Immature natural killer cell (primary cell): ENCODE results near the gene USE1. TPM values are rescaled to one million over a fixed set of nuclear protein-coding genes. Genes with fewer than 3 reads are reported as not detected.

Experiments
- DNase-seq, 3 donors: peaks; one replicate each; pipeline ENCODE4 v3.0.0; 2022; ENCODE audit warnings: mixed read lengths in 1 of 3
- H3K27ac Mint-ChIP-seq, 6 donors: one replicate each; pipeline ENCODE4 v1.8.0; 2020; ENCODE audit warnings: mixed read lengths in 6 of 6, mild to moderate bottlenecking in 5 of 6, inconsistent platforms in 4 of 6, moderate library complexity in 3 of 6
- H3K27me3 Mint-ChIP-seq, 3 donors: one replicate each; pipeline ENCODE4 v1.8.0; 2020 to 2021; ENCODE audit warnings: low read depth in 3 of 3, mild to moderate bottlenecking in 3 of 3, mixed read lengths in 3 of 3, moderate library complexity in 3 of 3, inconsistent platforms in 1 of 3
- H3K36me3 Mint-ChIP-seq, 3 donors: one replicate each; pipeline ENCODE4 v1.8.0; 2020; ENCODE audit warnings: mixed read lengths in 3 of 3, inconsistent platforms in 2 of 3, mild to moderate bottlenecking in 2 of 3
- H3K4me1 Mint-ChIP-seq, 2 donors: one replicate each; pipeline ENCODE4 v1.8.0; 2020; ENCODE audit warnings: inconsistent platforms in 2 of 2, mild to moderate bottlenecking in 2 of 2, mixed read lengths in 2 of 2, moderate library complexity in 1 of 2
- H3K4me3 Mint-ChIP-seq, 5 donors: one replicate each; pipeline ENCODE4 v1.8.0; 2020; ENCODE audit warnings: mild to moderate bottlenecking in 5 of 5, mixed read lengths in 5 of 5, inconsistent platforms in 3 of 5, moderate library complexity in 3 of 5
- H3K9me3 Mint-ChIP-seq, 6 donors: one replicate each; pipeline ENCODE4 v1.8.0; 2020; ENCODE audit warnings: mild to moderate bottlenecking in 6 of 6, mixed read lengths in 6 of 6, inconsistent platforms in 4 of 6, moderate library complexity in 3 of 6
- polyA plus RNA-seq, 3 donors: library from polyadenylated mRNA; unstranded; fragments of 300-500 nt; fragmentation: Illumina TruSeq; gene quantifications; one replicate each; pipeline ENCODE4 v1.2.3, GENCODE V29; 2021

USE1 gene
- polyA plus RNA-seq, 3 donors from 2014 or later: 35.4 to 42.0 (median 38.8) TPM

GRCh38 chr19:17211547-17212446, 3.4 kb upstream of the USE1 start:
- no peak for DNase-seq
- peaks cover 19 to 24% (median 20%) of the 10 kb centered on the region in 3 donors for H3K36me3 Mint-ChIP-seq
- no peak overlapping the region for H3K4me3 Mint-ChIP-seq
- H3K9me3 Mint-ChIP-seq: no peaks in the 10 kb centered on the region
- H3K4me1 Mint-ChIP-seq: peaks cover 12 to 14% of the 10 kb centered on the region in 2 donors
- peaks cover 4 to 9% (median 7%) of the 10 kb centered on the region in 3 donors for H3K27me3 Mint-ChIP-seq
- no peak overlapping the region for H3K27ac Mint-ChIP-seq

- no peaks in the 10 kb centered on the region for H3K9me3 Mint-ChIP-seq
- H3K4me1 Mint-ChIP-seq: peaks cover 12 to 14% of the 10 kb centered on the region in 2 donors
- peaks cover 22 to 29% (median 23%) of the 10 kb centered on the region in 3 donors for H3K36me3 Mint-ChIP-seq
- H3K27ac Mint-ChIP-seq: peak overlapping the region in 2 of 6 donors; percentile 17 to 24
- no peak for DNase-seq
- no peak overlapping the region for H3K4me3 Mint-ChIP-seq
- H3K27me3 Mint-ChIP-seq: peaks cover 4 to 8% (median 7%) of the 10 kb centered on the region in 3 donors
Measured at GRCh38 chr19:17213334-17213733, 1.8 kb upstream of the USE1 start.

- peaks cover 3 to 6% (median 5%) of the 10 kb centered on the region in 3 donors for H3K27me3 Mint-ChIP-seq
- peaks cover 12 to 14% of the 10 kb centered on the region in 2 donors for H3K4me1 Mint-ChIP-seq
- no peak for DNase-seq
- H3K4me3 Mint-ChIP-seq: peak overlapping the region; percentile 81 to 97 (median 96)
- H3K9me3 Mint-ChIP-seq: no peaks in the 10 kb centered on the region
- H3K27ac Mint-ChIP-seq: peak overlapping the region; percentile 94 to 99 (median 98)
- H3K36me3 Mint-ChIP-seq: peaks cover 20 to 29% (median 24%) of the 10 kb centered on the region in 3 donors
Measured at GRCh38 chr19:17214508-17215126, 540 bp upstream of the USE1 start.

- Mint-ChIP-seq H3K27me3 (peaks cover 3 to 5% (median 3%) of the 10 kb centered on the region in 3 donors), H3K36me3 (peaks cover 20 to 26% (median 24%) of the 10 kb centered on the region in 3 donors), H3K4me1 (peaks cover 12 to 14% of the 10 kb centered on the region in 2 donors)
Measured at GRCh38 chr19:17216058-17216670, 1.0 kb downstream of the USE1 start.

GRCh38 chr19:17219286-17219685, 4.1 kb downstream of the USE1 start:
- no peak for DNase-seq
- peaks cover 14 to 19% (median 17%) of the 10 kb centered on the region in 3 donors for H3K36me3 Mint-ChIP-seq
- H3K9me3 Mint-ChIP-seq: no peaks in the 10 kb centered on the region
- H3K4me1 Mint-ChIP-seq: peaks cover 11 to 14% of the 10 kb centered on the region in 2 donors
- H3K27ac Mint-ChIP-seq: no peak overlapping the region
- no peak overlapping the region for H3K4me3 Mint-ChIP-seq
- peaks cover 3 to 5% (median 3%) of the 10 kb centered on the region in 3 donors for H3K27me3 Mint-ChIP-seq

More at GRCh38 chr19:17216058-17216670, 1.0 kb downstream of the USE1 start:
- Mint-ChIP-seq H3K27ac (peak overlapping the region; percentile 68 to 99 (median 97)), H3K9me3 (no peaks in the 10 kb centered on the region), H3K4me3 (peak overlapping the region; percentile 81 to 97 (median 96))
- no peak for DNase-seq

- H3K4me1 Mint-ChIP-seq: peaks cover 1 to 5% of the 10 kb centered on the region in 2 donors
- peaks cover under 1 to 3% (median 2%) of the 10 kb centered on the region in 3 donors for H3K27me3 Mint-ChIP-seq
- no peak for DNase-seq
- H3K4me3 Mint-ChIP-seq: no peak overlapping the region
- peaks cover 11 to 17% (median 16%) of the 10 kb centered on the region in 3 donors for H3K36me3 Mint-ChIP-seq
- H3K27ac Mint-ChIP-seq: no peak overlapping the region
- H3K9me3 Mint-ChIP-seq: no peaks in the 10 kb centered on the region
Measured at GRCh38 chr19:17220207-17220758, 5.1 kb downstream of the USE1 start.

- Mint-ChIP-seq H3K27ac (peak overlapping the region in 1 of 6 donors; percentile 96), H3K36me3 (no peaks in the 10 kb centered on the region), H3K4me3 (peak overlapping the region; percentile 18 to 95 (median 49)), H3K9me3 (no peaks in the 10 kb centered on the region), H3K4me1 (peaks cover 6 to 12% of the 10 kb centered on the region in 2 donors), H3K27me3 (peaks cover 0 to 12% (median 3%) of the 10 kb centered on the region in 3 donors)
- DNase-seq: no peak
Measured at GRCh38 chr19:17225053-17225452, 9.9 kb downstream of the USE1 start.

- Mint-ChIP-seq H3K4me3 (peak within 1 kb of the TSS; percentile 91 to 98 (median 95)), H3K4me1 (peaks cover 6 to 12% of the 10 kb centered on the region in 2 donors)
Measured at GRCh38 chr19:17226002-17226933, 11.1 kb downstream of the USE1 start, which contains the start of gene OCEL1. Gene OCEL1 (plus strand): TSS chr19:17226226. CDS start chr19:17226248, 22 bp downstream.

GRCh38 chr19:17227798-17228367, 12.7 kb downstream of the USE1 start:
- peak overlapping the region in 1 of 6 donors; percentile 58 for H3K27ac Mint-ChIP-seq
- H3K9me3 Mint-ChIP-seq: no peaks in the 10 kb centered on the region
- H3K4me3 Mint-ChIP-seq: peak overlapping the region in 2 of 5 donors; percentile 18 to 24
- peaks cover 6 to 12% of the 10 kb centered on the region in 2 donors for H3K4me1 Mint-ChIP-seq
- H3K36me3 Mint-ChIP-seq: no peaks in the 10 kb centered on the region
- no peak for DNase-seq
- peaks cover 0 to 12% (median 3%) of the 10 kb centered on the region in 3 donors for H3K27me3 Mint-ChIP-seq

More at GRCh38 chr19:17226002-17226933, 11.1 kb downstream of the USE1 start, which contains the start of gene OCEL1:
- Mint-ChIP-seq H3K9me3 (no peaks in the 10 kb centered on the region), H3K27ac (peak within 1 kb of the TSS; percentile 95 to 99 (median 96)), H3K27me3 (peaks cover 0 to 12% (median 3%) of the 10 kb centered on the region in 3 donors), H3K36me3 (no peaks in the 10 kb centered on the region)
- peak; percentile 96 to 98 (median 97) for DNase-seq

- Mint-ChIP-seq H3K36me3 (no peaks in the 10 kb centered on the region), H3K27ac (no peak overlapping the region), H3K4me3 (no peak overlapping the region), H3K4me1 (peaks cover 9 to 18% of the 10 kb centered on the region in 2 donors), H3K27me3 (peaks cover 0 to 19% (median 3%) of the 10 kb centered on the region in 3 donors), H3K9me3 (no peaks in the 10 kb centered on the region)
- no peak for DNase-seq
Measured at GRCh38 chr19:17229890-17230289, 14.7 kb downstream of the USE1 start.

GRCh38 chr19:17232258-17232657, 17.1 kb downstream of the USE1 start:
- no peak overlapping the region for H3K4me3 Mint-ChIP-seq
- no peaks in the 10 kb centered on the region for H3K9me3 Mint-ChIP-seq
- no peak overlapping the region for H3K27ac Mint-ChIP-seq
- no peak for DNase-seq
- H3K27me3 Mint-ChIP-seq: peaks cover 0 to 9% (median 0%) of the 10 kb centered on the region in 3 donors
- peaks cover 7 to 11% of the 10 kb centered on the region in 2 donors for H3K4me1 Mint-ChIP-seq
- H3K36me3 Mint-ChIP-seq: no peaks in the 10 kb centered on the region

GRCh38 chr19:17234911-17235299, 19.7 kb downstream of the USE1 start:
- H3K4me3 Mint-ChIP-seq: peak overlapping the region; percentile 57 to 76 (median 68)

More at GRCh38 chr19:17234911-17235299, 19.7 kb downstream of the USE1 start:
- Mint-ChIP-seq H3K27me3 (peaks cover 0 to 7% (median 1%) of the 10 kb centered on the region in 3 donors), H3K9me3 (no peaks in the 10 kb centered on the region), H3K36me3 (no peaks in the 10 kb centered on the region), H3K4me1 (peaks cover 7 to 10% of the 10 kb centered on the region in 2 donors), H3K27ac (no peak overlapping the region)
- peak; percentile 32 to 39 (median 35) for DNase-seq
